GM10847 (cell line): Measurements from ENCODE around the gene NR2F1-AS1.

ENCODE experiments used
- POLR2A ChIP-seq: IDR thresholded peaks from 2 replicates; pipeline ENCODE4 v1.6.1; 2011; ENCODE audit not compliant: insufficient read length; ENCODE audit errors: extremely low read depth

Gene NR2F1-AS1

GRCh38 chr5:93587597-93588351 lies 6.8 kb upstream of the NR2F1-AS1 start:
- TF ChIP-seq POLR2A: no peak

GRCh38 chr5:93586736-93587596 lies 5.9 kb upstream of the NR2F1-AS1 start:
- TF ChIP-seq POLR2A: no peak

GRCh38 chr5:93585767-93586385 lies 4.9 kb upstream of the NR2F1-AS1 start:
- no peak for TF ChIP-seq POLR2A

GRCh38 chr5:93585041-93585766 lies 4.2 kb upstream of the NR2F1-AS1 start:
- no peak for TF ChIP-seq POLR2A

- TF ChIP-seq POLR2A: no peak
Measured at GRCh38 chr5:93584596-93585040, 3.6 kb upstream of the NR2F1-AS1 start.

GRCh38 chr5:93583768-93584595 lies 3.0 kb upstream of the NR2F1-AS1 start:
- no peak for TF ChIP-seq POLR2A

- TF ChIP-seq POLR2A: no peak
Measured at GRCh38 chr5:93583439-93583767, 2.4 kb upstream of the NR2F1-AS1 start.

- TF ChIP-seq POLR2A: no peak
Measured at GRCh38 chr5:93582677-93583438, 1.8 kb upstream of the NR2F1-AS1 start, which contains the start of gene NR2F1. Gene NR2F1 (plus strand): TSS chr5:93583222. CDS start chr5:93585024, 1,802 bp downstream.

- no peak for TF ChIP-seq POLR2A
Measured at GRCh38 chr5:93582167-93582462, 1.1 kb upstream of the NR2F1-AS1 start.

- TF ChIP-seq POLR2A: no peak
Measured at GRCh38 chr5:93580063-93580926, 724 bp downstream of the NR2F1-AS1 start.

- no peak for TF ChIP-seq POLR2A
Measured at GRCh38 chr5:93579692-93580062, 1.3 kb downstream of the NR2F1-AS1 start.

- TF ChIP-seq POLR2A: no peak
Measured at GRCh38 chr5:93578813-93579691, 2.0 kb downstream of the NR2F1-AS1 start.
